Type B pancreatic cell (in vitro differentiated cells): Measurements from ENCODE around the gene INIP. TPM values are rescaled to one million over a fixed set of nuclear protein-coding genes. Genes with fewer than 3 reads are reported as not detected.
A peak's percentile ranks its signal among the peaks of the same experiment; 100 is the strongest.

Experiments used
- DNase-seq: peaks from one replicate; pipeline ENCODE4 v3.0.0; 2021; ENCODE audit warnings: mixed read lengths; ENCODE audit not compliant: unreplicated experiment; ENCODE audit errors: extremely low spot score
- H3K27ac Mint-ChIP-seq: 2 replicates; pipeline ENCODE4 v1.8.0; 2021; ENCODE audit warnings: mild to moderate bottlenecking, mixed read lengths
- H3K27me3 Mint-ChIP-seq: 2 replicates; pipeline ENCODE4 v1.8.0; 2021; ENCODE audit warnings: mixed read lengths
- H3K36me3 Mint-ChIP-seq: 2 replicates; pipeline ENCODE4 v1.8.0; 2021; ENCODE audit warnings: mixed read lengths
- H3K4me1 Mint-ChIP-seq: one replicate; pipeline ENCODE4 v1.8.0; 2021; ENCODE audit warnings: mixed read lengths; ENCODE audit not compliant: unreplicated experiment
- H3K4me3 Mint-ChIP-seq: 2 replicates; pipeline ENCODE4 v1.8.0; 2021; ENCODE audit warnings: mild to moderate bottlenecking, mixed read lengths
- H3K9me3 Mint-ChIP-seq: 2 replicates; pipeline ENCODE4 v1.8.0; 2021; ENCODE audit warnings: mixed read lengths
- CTCF ChIP-seq: fragments of 200-600 bp; sonication (generic); conservative IDR thresholded peaks from 2 replicates; pipeline ENCODE4 v1.5.0; 2021; ENCODE audit warnings: antibody characterized with exemption, mild to moderate bottlenecking
- total RNA-seq: library from RNA; stranded (reverse); gene quantifications from 2 replicates; pipeline ENCODE4 v1.2.1, GENCODE V29; 2021; ENCODE audit warnings: low replicate concordance

Gene INIP
- total RNA-seq, 1 donor from 2014 or later, result 34.5 TPM

- Mint-ChIP-seq H3K4me3 (no peak overlapping the region), H3K4me1 (peaks cover 15% of the 10 kb centered on the region), H3K27me3 (no peaks in the 10 kb centered on the region), H3K36me3 (no peaks in the 10 kb centered on the region), H3K9me3 (no peaks in the 10 kb centered on the region), H3K27ac (no peak overlapping the region)
- DNase-seq, result no peak
- no peak for TF ChIP-seq CTCF
These were observed 2.3 kb upstream of the INIP start for GRCh38 chr9:112720113-112720780.

- Mint-ChIP-seq H3K4me3 (no peak overlapping the region), H3K36me3 (no peaks in the 10 kb centered on the region), H3K9me3 (no peaks in the 10 kb centered on the region), H3K27ac (no peak overlapping the region), H3K4me1 (peaks cover 15% of the 10 kb centered on the region), H3K27me3 (no peaks in the 10 kb centered on the region)
- TF ChIP-seq CTCF, result no peak
- no peak for DNase-seq
These were observed 1.8 kb upstream of the INIP start for GRCh38 chr9:112719696-112720095.

- Mint-ChIP-seq H3K36me3 (no peaks in the 10 kb centered on the region), H3K27me3 (no peaks in the 10 kb centered on the region), H3K27ac (peak overlapping the region; percentile 76), H3K4me3 (peak overlapping the region; percentile 82), H3K4me1 (peaks cover 15% of the 10 kb centered on the region), H3K9me3 (no peaks in the 10 kb centered on the region)
- no peak for TF ChIP-seq CTCF
- no peak for DNase-seq
These were observed 1.3 kb upstream of the INIP start for GRCh38 chr9:112719241-112719691.

- Mint-ChIP-seq H3K27ac (no peak overlapping the region), H3K27me3 (no peaks in the 10 kb centered on the region), H3K36me3 (peaks cover 16% of the 10 kb centered on the region), H3K4me1 (peaks cover 15% of the 10 kb centered on the region), H3K4me3 (no peak overlapping the region), H3K9me3 (peaks cover 7% of the 10 kb centered on the region)
- TF ChIP-seq CTCF, result no peak
- no peak for DNase-seq
These were observed 5.2 kb downstream of the INIP start for GRCh38 chr9:112712678-112713077.

- Mint-ChIP-seq H3K36me3 (peaks cover 16% of the 10 kb centered on the region), H3K27me3 (no peaks in the 10 kb centered on the region), H3K27ac (no peak overlapping the region), H3K9me3 (peaks cover 7% of the 10 kb centered on the region), H3K4me1 (peaks cover 8% of the 10 kb centered on the region), H3K4me3 (no peak overlapping the region)
- no peak for DNase-seq
- peak; percentile 74 for TF ChIP-seq CTCF
These were observed 6.7 kb downstream of the INIP start for GRCh38 chr9:112711050-112711689.
